ENCODE measurements around the gene NPDC1. TPM values are rescaled to one million over a fixed set of nuclear protein-coding genes. Genes with fewer than 3 reads are reported as not detected.
"Not testable (repeated sequence)": the region's sequence is repeated elsewhere in the genome, so short reads cannot be mapped to it uniquely, and the experiment has no call there.

The NPDC1 gene
- total RNA-seq, 1 donor from 2014 or later: 90.8 TPM

- no peak for DNase-seq (ENCODE audit: low spot score)
- Mint-ChIP-seq H3K9me3 (ENCODE audit: low read depth) (peaks cover 4% of the 10 kb centered on the region), H3K27ac (ENCODE audit: unreplicated experiment) (no peak overlapping the region), H3K27me3 (ENCODE audit: low read depth) (no peaks in the 10 kb centered on the region), H3K36me3 (ENCODE audit: low read depth) (peaks cover under 1% of the 10 kb centered on the region), H3K4me1 (ENCODE audit: low read depth) (no peaks in the 10 kb centered on the region), H3K4me3 (ENCODE audit: unreplicated experiment) (no peak overlapping the region)
- TF ChIP-seq, protein P1, sequence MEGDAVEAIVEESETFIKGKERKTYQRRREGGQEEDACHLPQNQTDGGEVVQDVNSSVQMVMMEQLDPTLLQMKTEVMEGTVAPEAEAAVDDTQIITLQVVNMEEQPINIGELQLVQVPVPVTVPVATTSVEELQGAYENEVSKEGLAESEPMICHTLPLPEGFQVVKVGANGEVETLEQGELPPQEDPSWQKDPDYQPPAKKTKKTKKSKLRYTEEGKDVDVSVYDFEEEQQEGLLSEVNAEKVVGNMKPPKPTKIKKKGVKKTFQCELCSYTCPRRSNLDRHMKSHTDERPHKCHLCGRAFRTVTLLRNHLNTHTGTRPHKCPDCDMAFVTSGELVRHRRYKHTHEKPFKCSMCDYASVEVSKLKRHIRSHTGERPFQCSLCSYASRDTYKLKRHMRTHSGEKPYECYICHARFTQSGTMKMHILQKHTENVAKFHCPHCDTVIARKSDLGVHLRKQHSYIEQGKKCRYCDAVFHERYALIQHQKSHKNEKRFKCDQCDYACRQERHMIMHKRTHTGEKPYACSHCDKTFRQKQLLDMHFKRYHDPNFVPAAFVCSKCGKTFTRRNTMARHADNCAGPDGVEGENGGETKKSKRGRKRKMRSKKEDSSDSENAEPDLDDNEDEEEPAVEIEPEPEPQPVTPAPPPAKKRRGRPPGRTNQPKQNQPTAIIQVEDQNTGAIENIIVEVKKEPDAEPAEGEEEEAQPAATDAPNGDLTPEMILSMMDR (IDR thresholded peaks at IDR 0.05): no peak
Measured at GRCh38 chr9:137006116-137007003, 39.6 kb downstream of the NPDC1 start.

DNA sequence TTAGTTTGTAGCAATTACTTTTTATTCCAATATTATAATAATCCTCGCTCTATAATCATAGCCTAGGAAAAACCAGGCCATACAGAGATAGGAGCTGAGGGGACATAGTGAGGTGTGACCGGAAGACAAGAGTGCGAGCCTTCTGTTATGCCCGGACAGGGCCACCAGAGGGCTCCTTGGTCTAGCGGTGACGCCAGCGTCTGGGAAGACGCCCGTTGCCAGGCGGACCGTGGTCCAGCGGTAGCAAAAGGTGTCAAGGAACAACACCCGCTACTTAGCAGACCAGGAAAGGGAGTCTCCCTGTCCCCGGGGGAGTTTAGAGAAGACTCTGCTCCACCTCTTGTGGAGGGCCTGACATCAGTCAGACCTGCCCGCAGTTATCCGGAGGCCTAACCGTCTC, 41.7 kb downstream of the NPDC1 start:
- not testable (repeated sequence) for DNase-seq (ENCODE audit: low spot score); H3K9me3 Mint-ChIP-seq (ENCODE audit: low read depth); H3K36me3 Mint-ChIP-seq (ENCODE audit: low read depth); H3K27me3 Mint-ChIP-seq (ENCODE audit: low read depth); H3K27ac Mint-ChIP-seq (ENCODE audit: unreplicated experiment); H3K4me3 Mint-ChIP-seq (ENCODE audit: unreplicated experiment)
- TF ChIP-seq, protein P1 (IDR thresholded peaks at IDR 0.05): peak; percentile 75
- peaks cover 15% of the 10 kb centered on the region for H3K4me1 Mint-ChIP-seq (ENCODE audit: low read depth)

- no peak for DNase-seq (ENCODE audit: low spot score)
- Mint-ChIP-seq H3K36me3 (ENCODE audit: low read depth) (no peaks in the 10 kb centered on the region), H3K27me3 (ENCODE audit: low read depth) (no peaks in the 10 kb centered on the region), H3K9me3 (ENCODE audit: low read depth) (peaks cover 4% of the 10 kb centered on the region), H3K4me1 (ENCODE audit: low read depth) (peaks cover 31% of the 10 kb centered on the region), H3K4me3 (ENCODE audit: unreplicated experiment) (no peak overlapping the region), H3K27ac (ENCODE audit: unreplicated experiment) (no peak overlapping the region)
- TF ChIP-seq, protein P1 (IDR thresholded peaks at IDR 0.05): no peak
Measured at GRCh38 chr9:137002646-137003041, 43.3 kb downstream of the NPDC1 start.

DNA sequence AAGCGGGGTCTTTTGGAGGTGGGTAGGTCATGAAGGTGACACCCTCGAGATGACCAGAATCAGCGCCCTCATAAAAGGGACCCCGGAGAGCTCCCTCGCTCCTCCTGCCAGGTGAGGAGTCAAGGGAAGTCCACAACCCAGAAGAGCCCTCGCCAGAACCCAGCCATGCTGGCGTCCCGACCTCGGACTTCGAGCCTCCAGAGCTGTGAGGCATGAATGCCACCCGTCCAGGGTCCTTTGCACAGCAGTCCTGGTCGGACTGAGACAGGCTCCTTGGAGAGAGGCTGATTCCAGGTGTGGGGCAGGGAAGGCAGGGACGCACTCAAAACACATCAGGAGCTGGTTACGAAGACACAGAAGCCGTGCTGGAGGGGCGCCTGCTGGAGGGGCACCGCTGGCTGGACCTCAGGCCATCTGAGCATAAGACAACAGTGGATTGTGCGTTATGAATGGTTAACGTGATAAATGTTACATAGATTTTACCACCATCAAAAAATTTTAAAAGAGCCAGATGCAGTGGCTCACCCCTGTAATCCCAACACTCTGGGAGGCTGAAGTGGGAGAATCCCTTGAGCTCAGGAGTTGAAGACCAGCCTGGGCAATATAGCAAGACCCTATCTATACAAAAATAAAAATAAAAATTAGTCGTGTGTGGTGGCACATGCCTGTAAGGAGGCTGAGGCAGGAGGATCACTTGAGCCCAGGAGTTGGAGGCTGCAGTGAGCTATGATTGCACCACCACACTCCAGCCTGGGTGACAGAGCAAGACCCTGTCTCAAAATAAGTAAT, 43.9 kb downstream of the NPDC1 start:
- H3K4me3 Mint-ChIP-seq (ENCODE audit: unreplicated experiment): no peak overlapping the region
- no peak overlapping the region for H3K27ac Mint-ChIP-seq (ENCODE audit: unreplicated experiment)
- no peaks in the 10 kb centered on the region for H3K27me3 Mint-ChIP-seq (ENCODE audit: low read depth)
- TF ChIP-seq, protein P1 (IDR thresholded peaks at IDR 0.05): no peak
- H3K4me1 Mint-ChIP-seq (ENCODE audit: low read depth): peaks cover 36% of the 10 kb centered on the region
- no peaks in the 10 kb centered on the region for H3K36me3 Mint-ChIP-seq (ENCODE audit: low read depth)
- DNase-seq (ENCODE audit: low spot score): no peak
- peaks cover 4% of the 10 kb centered on the region for H3K9me3 Mint-ChIP-seq (ENCODE audit: low read depth)

GRCh38 chr9:137000177-137000930, 45.6 kb downstream of the NPDC1 start:
- Mint-ChIP-seq H3K4me3 (ENCODE audit: unreplicated experiment) (no peak overlapping the region), H3K36me3 (ENCODE audit: low read depth) (no peaks in the 10 kb centered on the region), H3K9me3 (ENCODE audit: low read depth) (peaks cover 4% of the 10 kb centered on the region), H3K27ac (ENCODE audit: unreplicated experiment) (peak overlapping the region; percentile 85), H3K4me1 (ENCODE audit: low read depth) (peaks cover 47% of the 10 kb centered on the region), H3K27me3 (ENCODE audit: low read depth) (no peaks in the 10 kb centered on the region)
- TF ChIP-seq, protein P1 (IDR thresholded peaks at IDR 0.05): no peak
- DNase-seq (ENCODE audit: low spot score): no peak

Measured in chondrocyte (in vitro differentiated cells).